DOHH2 (cell line): ENCODE results near the gene SRGAP1.

ENCODE experiments used
- CTCF ChIP-seq: fragments of 200-600 bp; sonication (generic); IDR thresholded peaks from one replicate; pipeline ENCODE4 v1.5.1; 2014; ENCODE audit warnings: antibody characterized with exemption, mild to moderate bottlenecking, low read depth, low read length; ENCODE audit not compliant: poor library complexity, severe bottlenecking
- EZH2phosphoT487 ChIP-seq: fragments of 200-600 bp; sonication (generic); IDR thresholded peaks from 2 replicates; pipeline ENCODE4 v1.6.1; 2017; ENCODE audit warnings: borderline replicate concordance, mild to moderate bottlenecking, antibody characterized with exemption, low read length, moderate library complexity, mixed read lengths

GRCh38 chr12:64205542-64205941 lies 361.0 kb downstream of the SRGAP1 start:
- TF ChIP-seq EZH2phosphoT487 (no peak), CTCF (no peak)
